Measurements from ENCODE around the gene CD209.
"Not testable (repeated sequence)": the region's sequence is repeated elsewhere in the genome, so short reads cannot be mapped to it uniquely, and the experiment has no call there.

The CD209 gene

GRCh38 chr19:7746903-7747884, at the start of gene CD209:
Gene CD209, minus strand, starts transcription at chr19:7747534. Its CDS starts 23 bp downstream, at chr19:7747511.
- no peak for ATAC-seq

- no peak for ATAC-seq
Measured at GRCh38 chr19:7795555-7796161, 48.3 kb upstream of the CD209 start.

- no peak for ATAC-seq
Measured at GRCh38 chr19:7793493-7793892, 46.2 kb upstream of the CD209 start.

- not testable (repeated sequence) for ATAC-seq
Measured at GRCh38 chr19:7792701-7793100, 45.4 kb upstream of the CD209 start.

- no peak for ATAC-seq
Measured at GRCh38 chr19:7792281-7792680, 44.9 kb upstream of the CD209 start.

- no peak for ATAC-seq
Measured at GRCh38 chr19:7790416-7790815, 43.1 kb upstream of the CD209 start.

GRCh38 chr19:7789447-7789846, 42.1 kb upstream of the CD209 start:
- ATAC-seq: no peak

GRCh38 chr19:7788933-7789323, 41.6 kb upstream of the CD209 start:
- no peak for ATAC-seq

- peak in 1 of 2 donors; percentile 13 for ATAC-seq
Measured at GRCh38 chr19:7788178-7788932, 41.0 kb upstream of the CD209 start.

GRCh38 chr19:7787602-7788177, 40.4 kb upstream of the CD209 start:
- ATAC-seq: no peak

- ATAC-seq: no peak
Measured at GRCh38 chr19:7787141-7787540, 39.8 kb upstream of the CD209 start.

- no peak for ATAC-seq
Measured at GRCh38 chr19:7784856-7785255, 37.5 kb upstream of the CD209 start.

GRCh38 chr19:7783991-7784423, 36.7 kb upstream of the CD209 start:
- ATAC-seq: no peak

- no peak for ATAC-seq
Measured at GRCh38 chr19:7781157-7781556, 33.8 kb upstream of the CD209 start.

- no peak for ATAC-seq
Measured at GRCh38 chr19:7779631-7780486, 32.5 kb upstream of the CD209 start.

GRCh38 chr19:7778081-7778480, 30.7 kb upstream of the CD209 start:
- ATAC-seq: no peak

GRCh38 chr19:7775761-7776160, 28.4 kb upstream of the CD209 start:
- no peak for ATAC-seq

GRCh38 chr19:7773841-7774240, 26.5 kb upstream of the CD209 start:
- ATAC-seq: no peak

- ATAC-seq: peak; percentile 99 to 100
Measured at GRCh38 chr19:7772752-7773291, 25.5 kb upstream of the CD209 start.

GRCh38 chr19:7771072-7771471, 23.7 kb upstream of the CD209 start:
- ATAC-seq: no peak

- no peak for ATAC-seq
Measured at GRCh38 chr19:7769171-7769570, 21.8 kb upstream of the CD209 start.

GRCh38 chr19:7767487-7767886, 20.2 kb upstream of the CD209 start:
- no peak for ATAC-seq
